ENCODE data around the gene AAR2.

AAR2 gene, protein sequence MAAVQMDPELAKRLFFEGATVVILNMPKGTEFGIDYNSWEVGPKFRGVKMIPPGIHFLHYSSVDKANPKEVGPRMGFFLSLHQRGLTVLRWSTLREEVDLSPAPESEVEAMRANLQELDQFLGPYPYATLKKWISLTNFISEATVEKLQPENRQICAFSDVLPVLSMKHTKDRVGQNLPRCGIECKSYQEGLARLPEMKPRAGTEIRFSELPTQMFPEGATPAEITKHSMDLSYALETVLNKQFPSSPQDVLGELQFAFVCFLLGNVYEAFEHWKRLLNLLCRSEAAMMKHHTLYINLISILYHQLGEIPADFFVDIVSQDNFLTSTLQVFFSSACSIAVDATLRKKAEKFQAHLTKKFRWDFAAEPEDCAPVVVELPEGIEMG

DNA sequence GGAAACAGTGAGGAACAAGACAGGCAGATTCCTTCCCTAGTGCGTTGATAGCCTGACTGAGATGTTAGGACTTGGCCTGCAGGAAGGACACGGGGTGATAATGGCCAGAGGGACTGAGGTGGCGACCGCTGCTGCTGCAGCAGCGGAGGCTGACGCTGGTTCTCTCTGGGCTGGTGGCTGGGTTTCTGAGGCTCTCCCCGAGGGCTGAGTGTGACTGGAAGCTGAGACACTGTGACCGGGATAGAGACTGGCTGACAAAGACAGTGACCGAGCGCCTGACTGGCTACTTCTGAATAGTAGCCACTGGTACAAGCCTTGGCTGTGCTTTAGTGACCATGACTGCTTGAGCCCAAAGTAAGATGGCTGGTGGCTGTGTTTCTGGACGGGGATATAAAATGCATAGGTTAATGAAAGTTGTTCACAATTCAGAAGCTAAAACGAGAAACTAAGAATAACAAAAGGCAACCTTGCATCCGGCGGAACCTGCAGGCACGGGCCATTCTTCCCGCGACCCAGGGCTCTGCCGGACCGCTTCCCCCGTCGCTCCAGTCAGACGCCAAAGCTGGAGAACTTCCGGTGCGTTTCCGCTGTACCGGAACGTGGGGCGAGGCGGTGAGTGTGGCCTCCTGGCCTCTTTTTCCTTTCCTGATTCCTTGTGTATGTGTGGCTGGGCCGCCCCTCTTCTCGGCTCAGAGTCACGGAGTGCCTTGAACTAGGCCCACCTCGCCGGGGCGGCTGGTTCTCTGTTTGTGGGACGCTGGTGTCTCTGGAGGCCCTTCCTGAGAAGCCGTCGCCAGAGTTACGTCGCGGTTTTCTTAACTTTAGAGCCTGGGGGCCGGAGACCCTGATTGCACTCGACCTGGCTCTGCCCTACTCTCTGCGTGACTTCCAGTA is at the start of gene AAR2:
TSS of gene AAR2 (plus strand) at position 587 of the 894 bp plus-strand sequence. CDS start 3,391 bp downstream, outside the sequence.
- TF ChIP-seq, protein P1, sequence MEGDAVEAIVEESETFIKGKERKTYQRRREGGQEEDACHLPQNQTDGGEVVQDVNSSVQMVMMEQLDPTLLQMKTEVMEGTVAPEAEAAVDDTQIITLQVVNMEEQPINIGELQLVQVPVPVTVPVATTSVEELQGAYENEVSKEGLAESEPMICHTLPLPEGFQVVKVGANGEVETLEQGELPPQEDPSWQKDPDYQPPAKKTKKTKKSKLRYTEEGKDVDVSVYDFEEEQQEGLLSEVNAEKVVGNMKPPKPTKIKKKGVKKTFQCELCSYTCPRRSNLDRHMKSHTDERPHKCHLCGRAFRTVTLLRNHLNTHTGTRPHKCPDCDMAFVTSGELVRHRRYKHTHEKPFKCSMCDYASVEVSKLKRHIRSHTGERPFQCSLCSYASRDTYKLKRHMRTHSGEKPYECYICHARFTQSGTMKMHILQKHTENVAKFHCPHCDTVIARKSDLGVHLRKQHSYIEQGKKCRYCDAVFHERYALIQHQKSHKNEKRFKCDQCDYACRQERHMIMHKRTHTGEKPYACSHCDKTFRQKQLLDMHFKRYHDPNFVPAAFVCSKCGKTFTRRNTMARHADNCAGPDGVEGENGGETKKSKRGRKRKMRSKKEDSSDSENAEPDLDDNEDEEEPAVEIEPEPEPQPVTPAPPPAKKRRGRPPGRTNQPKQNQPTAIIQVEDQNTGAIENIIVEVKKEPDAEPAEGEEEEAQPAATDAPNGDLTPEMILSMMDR (conservative IDR thresholded peaks at IDR 0.05; ENCODE audit: low read depth, low read length): 0 out of 2 replicates have a peak, but pooled peaks have one; percentile 3
- Histone ChIP-seq H3K27ac (peak within 1 kb of the TSS; percentile 70), H3K9ac (peak within 1 kb of the TSS; percentile 88), H3K36me3 (ENCODE audit: insufficient read depth) (peaks cover 9% of the 10 kb centered on the region), H4K20me1 (ENCODE audit: insufficient read depth) (0 out of 2 replicates have a peak, but pooled peaks cover 6% of the 10 kb centered on the region), H3K4me3 (IDR thresholded peaks at IDR 0.05; ENCODE audit: insufficient read depth, low read depth, low read length) (peak within 1 kb of the TSS; percentile 41), H3K79me2 (ENCODE audit: insufficient read depth, low read depth) (peaks cover 49% of the 10 kb centered on the region), H3K4me2 (peak within 1 kb of the TSS; percentile 99), H3K27me3 (ENCODE audit: insufficient read depth, low read depth) (no peaks in the 10 kb centered on the region), H2AFZ (ENCODE audit: low read depth) (peak within 1 kb of the TSS; percentile 100), H3K4me1 (ENCODE audit: low read depth, poor library complexity, severe bottlenecking) (peaks cover 25% of the 10 kb centered on the region)

DNA sequence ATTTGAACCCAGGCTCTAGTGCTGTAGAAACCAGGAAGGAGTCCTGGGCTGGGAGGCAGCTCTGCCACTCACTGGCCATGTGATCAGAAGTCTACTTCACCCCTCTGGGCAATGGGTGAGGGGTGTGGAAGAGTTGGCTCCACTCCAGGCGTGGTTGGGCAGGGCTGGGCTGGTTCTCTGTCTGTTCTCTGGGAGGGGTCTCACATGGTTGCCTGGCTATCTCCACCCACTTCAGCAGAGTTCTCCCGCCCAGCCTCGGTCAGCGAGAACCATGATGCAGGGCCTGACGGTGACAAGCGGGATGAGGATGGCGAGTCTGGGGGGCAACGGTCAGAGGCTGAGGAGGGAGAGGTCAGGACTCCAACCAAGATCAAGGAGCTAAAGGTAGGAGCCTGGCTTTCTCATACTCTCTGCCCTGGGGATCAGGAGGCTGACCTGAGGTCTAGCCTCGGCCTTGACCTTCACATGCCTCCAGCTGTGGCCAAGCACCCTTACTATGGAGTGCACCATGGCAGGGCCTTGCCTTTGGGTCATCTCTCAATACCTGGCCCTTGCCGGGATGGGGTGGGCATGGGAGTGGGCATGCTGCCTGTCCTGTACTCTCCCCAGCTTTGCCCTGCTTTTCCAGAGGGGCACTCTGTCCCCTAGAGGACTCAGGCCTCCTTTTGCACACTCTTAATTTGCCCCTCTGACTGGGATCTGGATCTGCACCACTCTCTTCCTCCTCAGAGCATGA is 42.1 kb upstream of the AAR2 start:
- no peak overlapping the region for H3K4me3 ChIP-seq (IDR thresholded peaks at IDR 0.05; ENCODE audit: insufficient read depth, low read depth, low read length)
- H4K20me1 ChIP-seq (ENCODE audit: insufficient read depth): no peaks in the 10 kb centered on the region
- TF ChIP-seq, protein P1 (conservative IDR thresholded peaks at IDR 0.05; ENCODE audit: low read depth, low read length): no peak
- no peak overlapping the region for H2AFZ ChIP-seq (ENCODE audit: low read depth)
- H3K36me3 ChIP-seq (ENCODE audit: insufficient read depth): no peaks in the 10 kb centered on the region
- no peak overlapping the region for H3K4me2 ChIP-seq
- H3K27ac ChIP-seq: no peak overlapping the region
- no peaks in the 10 kb centered on the region for H3K27me3 ChIP-seq (ENCODE audit: insufficient read depth, low read depth)
- H3K4me1 ChIP-seq (ENCODE audit: low read depth, poor library complexity, severe bottlenecking): no peaks in the 10 kb centered on the region
- H3K79me2 ChIP-seq (ENCODE audit: insufficient read depth, low read depth): no peaks in the 10 kb centered on the region
- no peak overlapping the region for H3K9ac ChIP-seq

DNA sequence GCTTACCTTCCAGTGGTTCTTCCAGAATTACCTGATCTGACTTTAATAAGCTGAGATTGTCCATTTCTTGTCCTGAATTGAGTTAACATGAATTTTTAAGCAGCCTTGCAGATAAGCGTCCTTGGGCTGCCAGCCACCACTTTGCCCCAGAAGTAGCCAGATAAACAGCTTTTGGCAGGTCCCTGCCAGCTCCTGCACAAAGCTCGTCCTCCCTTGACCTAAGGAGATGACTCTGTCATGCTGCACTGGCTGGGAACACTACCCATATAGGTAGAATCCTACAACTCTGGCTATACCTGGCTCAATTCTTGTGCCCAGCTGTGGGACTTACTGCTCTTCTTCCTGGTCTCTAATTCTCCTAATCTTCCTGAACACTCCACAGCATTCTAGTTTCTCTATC is 39.6 kb upstream of the AAR2 start:
- Histone ChIP-seq H3K79me2 (ENCODE audit: insufficient read depth, low read depth) (no peaks in the 10 kb centered on the region), H3K4me2 (no peak overlapping the region), H3K4me1 (ENCODE audit: low read depth, poor library complexity, severe bottlenecking) (no peaks in the 10 kb centered on the region), H3K4me3 (IDR thresholded peaks at IDR 0.05; ENCODE audit: insufficient read depth, low read depth, low read length) (no peak overlapping the region), H3K27ac (no peak overlapping the region), H3K36me3 (ENCODE audit: insufficient read depth) (no peaks in the 10 kb centered on the region), H3K9ac (no peak overlapping the region), H3K27me3 (ENCODE audit: insufficient read depth, low read depth) (no peaks in the 10 kb centered on the region), H4K20me1 (ENCODE audit: insufficient read depth) (no peaks in the 10 kb centered on the region), H2AFZ (ENCODE audit: low read depth) (no peak overlapping the region)
- TF ChIP-seq, protein P1 (conservative IDR thresholded peaks at IDR 0.05; ENCODE audit: low read depth, low read length): no peak

DNA sequence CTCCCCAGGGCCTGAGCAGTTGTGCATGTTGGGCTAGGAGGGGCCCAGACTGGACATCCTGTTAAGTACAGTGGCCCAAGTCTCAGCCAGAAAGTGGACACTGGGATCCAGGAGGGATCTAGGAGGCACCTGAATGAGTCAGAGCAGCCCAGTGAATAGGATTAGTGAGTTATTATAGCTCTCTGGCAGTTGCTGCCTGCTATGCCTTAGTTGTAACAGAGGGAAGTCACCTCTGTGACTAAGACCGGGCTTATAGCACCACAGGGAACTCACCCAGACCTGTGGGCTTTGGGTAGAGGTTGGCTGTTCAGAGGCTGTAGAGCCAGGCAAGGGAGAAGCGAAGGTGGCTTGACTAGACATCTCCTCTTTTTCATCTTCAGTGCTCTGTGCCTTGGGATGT is 39.0 kb upstream of the AAR2 start:
- H3K4me1 ChIP-seq (ENCODE audit: low read depth, poor library complexity, severe bottlenecking): no peaks in the 10 kb centered on the region
- H3K79me2 ChIP-seq (ENCODE audit: insufficient read depth, low read depth): no peaks in the 10 kb centered on the region
- no peaks in the 10 kb centered on the region for H3K27me3 ChIP-seq (ENCODE audit: insufficient read depth, low read depth)
- no peak overlapping the region for H3K9ac ChIP-seq
- H3K27ac ChIP-seq: no peak overlapping the region
- no peaks in the 10 kb centered on the region for H3K36me3 ChIP-seq (ENCODE audit: insufficient read depth)
- H3K4me2 ChIP-seq: no peak overlapping the region
- H4K20me1 ChIP-seq (ENCODE audit: insufficient read depth): no peaks in the 10 kb centered on the region
- no peak overlapping the region for H3K4me3 ChIP-seq (IDR thresholded peaks at IDR 0.05; ENCODE audit: insufficient read depth, low read depth, low read length)
- H2AFZ ChIP-seq (ENCODE audit: low read depth): no peak overlapping the region
- TF ChIP-seq, protein P1 (conservative IDR thresholded peaks at IDR 0.05; ENCODE audit: low read depth, low read length): no peak

Data from KMS-11 (cell line).